Uterus (tissue), 2 donors: ENCODE data around the gene KCNF1.

Experiments
- CTCF ChIP-seq, 4 experiments: fragments of 200-600 bp in 2 of 4; fragments of 450-650 bp in 2 of 4; sonication (generic) in 2 of 4; IDR thresholded peaks; one replicate each; pipeline ENCODE4 v1.5.1; 2016 to 2019; ENCODE audit warnings: antibody characterized with exemption in 4 of 4, mild to moderate bottlenecking in 2 of 4, moderate library complexity in 1 of 4
- POLR2A ChIP-seq, 2 donors: fragments of 450-650 bp; IDR thresholded peaks; one replicate each; pipeline ENCODE4 v1.6.1; 2016; ENCODE audit warnings: antibody characterized with exemption in 2 of 2, mild to moderate bottlenecking in 1 of 2, moderate library complexity in 1 of 2

- TF ChIP-seq CTCF (IDR thresholded peaks at IDR 0.05) (no peak), POLR2A (IDR thresholded peaks at IDR 0.05) (no peak)
Measured at GRCh38 chr2:10864861-10865636, 46.7 kb upstream of the KCNF1 start.
